Mammary epithelial cell (primary cell): Measurements from ENCODE around the gene GLYR1.

Experiments used
- CTCF ChIP-seq, 2 donors: IDR thresholded peaks in 1 of 2; conservative IDR thresholded peaks in 1 of 2; 2 replicates each; pipeline ENCODE4 v1.5.1; 2011 to 2012; ENCODE audit warnings: inconsistent platforms in 2 of 2, low read length in 2 of 2, mild to moderate bottlenecking in 2 of 2, control low read depth in 1 of 2, low read depth in 1 of 2; ENCODE audit not compliant: insufficient read depth in 1 of 2; ENCODE audit errors: extremely low read depth in 1 of 2
- EZH2 ChIP-seq: IDR thresholded peaks from 2 replicates; pipeline ENCODE4 v1.6.1; 2012; ENCODE audit warnings: low read length, inconsistent platforms, borderline replicate concordance

GRCh38 chr16:4801962-4802658 is 45.0 kb downstream of the GLYR1 start, which contains the start of gene ROGDI:
- no peak for TF ChIP-seq CTCF (conservative IDR thresholded peaks at IDR 0.05 in 1 of 2, IDR thresholded peaks at IDR 0.05 in 1 of 2; ENCODE audit: extremely low read depth in 1 of 2, insufficient read depth in 1 of 2, low read depth in 1 of 2, low read length in 2 of 2)
- TF ChIP-seq EZH2: no peak
